DMS153 (cell line): ENCODE results near the gene COPS3.
A peak's percentile ranks its signal among the peaks of the same experiment; 100 is the strongest.

Experiments
- DNase-seq: peaks from one replicate; lab custom pipeline; 2025; lab: John Stamatoyannopoulos, UW

Gene COPS3

DNA sequence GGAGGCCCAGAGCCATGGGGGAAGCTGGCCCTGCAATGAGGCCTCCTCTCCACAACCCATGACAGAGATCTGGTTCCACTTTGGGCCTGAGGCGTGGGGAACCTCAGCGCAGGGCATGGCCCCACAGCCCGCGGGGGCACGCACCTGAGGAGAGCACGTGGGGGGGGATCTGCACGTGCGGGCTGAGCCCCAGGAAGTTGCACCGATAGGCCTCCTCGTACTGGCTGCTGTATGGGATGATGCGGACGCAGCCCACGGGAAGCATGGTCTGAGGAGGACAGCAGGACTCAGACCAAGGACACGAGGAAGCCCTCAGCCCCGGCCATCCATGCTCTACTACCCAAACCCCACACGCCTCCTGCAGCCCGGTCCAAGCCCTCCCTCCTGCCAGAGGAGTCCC, 64.8 kb downstream of the COPS3 start:
- DNase-seq: no peak

DNA sequence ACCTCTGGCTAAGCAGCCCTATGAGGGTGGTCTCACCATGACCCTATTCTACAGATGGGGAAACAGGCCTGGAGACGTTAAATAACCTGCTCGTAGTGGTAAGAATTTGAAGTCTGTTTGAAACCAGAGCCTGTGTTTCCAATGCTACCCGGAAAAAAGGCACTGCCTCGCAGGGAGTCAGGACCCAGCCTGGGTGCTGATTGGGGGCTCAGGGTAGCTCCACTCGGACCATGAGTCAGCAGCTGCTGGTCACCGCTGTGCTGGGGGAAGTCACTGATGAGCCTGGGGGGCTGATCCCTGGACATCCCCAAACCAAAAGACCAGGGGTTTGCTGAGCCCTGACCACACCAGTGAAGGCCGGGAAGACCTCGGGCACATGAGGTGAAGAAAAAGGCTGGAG, 65.5 kb downstream of the COPS3 start:
- no peak for DNase-seq

DNA sequence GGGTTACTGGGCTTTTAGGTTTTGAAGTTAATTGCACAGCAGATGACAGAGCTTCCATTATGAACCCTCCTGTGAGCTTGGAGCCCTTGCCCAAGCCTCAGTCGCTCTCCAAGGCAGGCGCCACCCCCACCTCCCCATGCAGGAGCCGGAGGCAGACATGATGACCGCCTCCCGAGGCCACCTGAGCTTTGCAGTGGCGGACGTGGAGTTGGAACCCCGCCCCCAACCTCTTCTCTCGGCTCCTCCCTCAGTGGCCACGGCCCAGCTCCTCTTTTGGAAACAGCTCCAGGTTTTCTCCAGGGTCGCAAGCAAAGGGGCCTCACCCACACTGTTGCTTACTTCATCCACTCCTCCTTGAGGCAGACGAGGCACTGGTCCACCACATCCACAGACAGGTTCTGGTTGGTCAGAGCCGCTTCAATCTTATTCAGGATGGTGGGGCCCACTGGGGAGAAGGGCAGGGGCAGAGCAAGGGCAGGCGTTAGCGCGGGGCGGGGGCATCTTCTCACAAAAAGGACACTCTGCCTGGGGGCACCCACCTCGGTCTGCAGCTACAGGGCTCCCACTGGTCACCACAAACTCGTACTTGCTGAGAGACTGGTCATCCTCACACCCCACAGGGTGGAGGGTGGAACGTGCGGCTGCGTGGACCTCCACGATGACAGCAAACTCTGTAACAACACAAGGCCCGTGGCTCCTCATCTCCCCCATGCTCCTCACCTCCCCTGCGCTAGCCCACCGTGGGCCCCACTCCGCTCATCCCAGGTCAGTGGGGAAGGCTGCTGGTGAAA, 66.2 kb downstream of the COPS3 start:
- no peak for DNase-seq

DNA sequence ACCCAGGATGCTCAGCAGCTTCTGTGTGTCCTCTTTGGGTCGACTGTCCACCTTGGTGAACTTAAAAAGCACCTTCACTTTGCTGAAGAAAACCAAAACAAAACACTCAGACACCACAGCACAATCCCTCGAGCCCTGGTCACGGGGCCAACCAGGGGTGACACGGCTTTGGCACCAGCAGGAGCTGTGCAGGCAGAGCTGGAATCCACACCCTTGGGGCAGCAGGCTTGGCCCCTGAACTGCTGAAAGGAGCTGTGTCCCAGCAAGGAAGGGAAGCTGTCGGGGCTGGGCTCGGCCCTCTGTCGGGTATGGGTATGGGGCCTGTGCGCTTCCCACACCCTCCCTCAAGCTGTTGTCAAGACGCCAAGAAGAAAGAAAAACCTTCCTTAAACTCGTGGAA, 67.3 kb downstream of the COPS3 start:
- DNase-seq: no peak

DNA sequence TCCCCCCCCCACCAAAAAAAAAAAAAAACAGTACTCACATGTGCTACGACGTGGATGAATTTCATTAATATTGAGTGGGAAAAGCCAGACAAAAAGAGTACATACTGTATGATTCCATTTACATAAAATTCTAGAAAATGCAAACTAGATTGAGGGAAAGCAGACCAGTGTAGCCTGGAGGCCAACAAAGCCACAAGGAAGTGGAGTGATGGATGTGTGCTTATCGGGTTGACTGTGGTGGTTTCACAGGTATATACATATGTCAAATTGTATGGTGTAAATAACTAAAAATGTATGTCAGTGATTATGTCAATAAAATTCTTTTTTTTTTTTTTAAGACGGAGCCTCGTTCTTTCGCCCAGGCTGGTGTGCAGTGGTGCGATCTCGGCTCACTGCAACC, 73.0 kb downstream of the COPS3 start:
- no peak for DNase-seq

DNA sequence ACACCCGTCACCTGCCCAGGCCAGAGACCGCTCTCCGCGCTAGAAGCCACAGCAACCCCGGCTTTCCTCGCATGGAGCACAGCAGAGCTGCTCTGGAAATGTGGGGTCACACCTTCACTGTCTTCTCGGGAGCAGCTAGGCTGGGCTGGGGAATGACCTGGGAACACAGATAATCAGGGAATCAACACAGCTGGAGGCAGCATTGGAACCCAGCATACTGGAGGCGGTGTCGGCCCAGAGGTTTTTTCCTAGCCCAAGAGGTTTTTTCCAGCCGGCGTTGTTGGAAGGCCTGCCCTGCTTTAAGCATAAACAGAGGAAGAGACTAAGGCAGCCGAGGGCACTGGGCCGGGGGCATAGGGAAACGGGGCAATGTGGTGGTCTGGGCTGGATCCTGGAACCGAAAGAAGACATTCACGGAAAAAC, 74.1 kb downstream of the COPS3 start:
- DNase-seq: no peak

DNA sequence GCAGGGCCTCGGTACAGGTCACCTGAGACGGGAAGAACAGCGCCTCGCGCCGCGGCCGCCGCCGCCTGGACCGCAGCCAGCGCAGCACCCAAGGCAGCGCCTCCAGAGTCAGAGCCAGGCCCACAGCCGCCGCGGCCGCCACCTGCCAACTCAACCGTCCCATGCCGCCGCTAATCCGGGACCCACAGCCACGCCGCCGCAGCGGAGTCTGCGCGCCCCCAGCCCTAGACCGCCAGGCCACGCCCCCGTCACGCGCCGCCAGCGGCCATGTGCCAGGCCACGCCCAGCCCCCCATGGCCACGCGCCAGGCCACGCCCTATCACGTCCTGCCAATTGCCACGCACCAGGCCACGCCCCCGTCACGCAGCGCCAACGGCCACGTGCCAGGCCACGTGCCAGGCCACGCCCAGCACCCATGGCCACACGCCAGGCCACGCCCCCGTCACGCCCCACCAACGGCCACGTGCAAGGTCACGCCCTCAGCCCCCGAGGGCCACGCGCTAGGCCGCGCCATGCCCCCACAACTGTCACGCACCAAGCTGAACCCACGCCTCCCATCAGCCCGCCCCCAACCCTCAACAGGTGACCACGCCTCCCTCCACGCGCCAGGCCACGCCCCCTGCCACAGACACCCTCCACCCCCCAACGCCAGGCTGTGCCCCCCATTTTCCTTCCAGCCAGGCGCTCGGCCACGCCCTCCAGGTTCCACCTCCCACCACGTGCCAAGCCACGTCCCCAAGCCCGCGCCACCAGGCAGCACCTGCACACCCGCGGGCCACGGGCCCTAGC, 74.7 kb downstream of the COPS3 start, which contains the start of gene PLD6:
TSS of gene PLD6 (minus strand) at position 210 of the 789 bp plus-strand sequence. CDS start at position 163, 47 bp downstream.
- DNase-seq: peak; percentile 48

DNA sequence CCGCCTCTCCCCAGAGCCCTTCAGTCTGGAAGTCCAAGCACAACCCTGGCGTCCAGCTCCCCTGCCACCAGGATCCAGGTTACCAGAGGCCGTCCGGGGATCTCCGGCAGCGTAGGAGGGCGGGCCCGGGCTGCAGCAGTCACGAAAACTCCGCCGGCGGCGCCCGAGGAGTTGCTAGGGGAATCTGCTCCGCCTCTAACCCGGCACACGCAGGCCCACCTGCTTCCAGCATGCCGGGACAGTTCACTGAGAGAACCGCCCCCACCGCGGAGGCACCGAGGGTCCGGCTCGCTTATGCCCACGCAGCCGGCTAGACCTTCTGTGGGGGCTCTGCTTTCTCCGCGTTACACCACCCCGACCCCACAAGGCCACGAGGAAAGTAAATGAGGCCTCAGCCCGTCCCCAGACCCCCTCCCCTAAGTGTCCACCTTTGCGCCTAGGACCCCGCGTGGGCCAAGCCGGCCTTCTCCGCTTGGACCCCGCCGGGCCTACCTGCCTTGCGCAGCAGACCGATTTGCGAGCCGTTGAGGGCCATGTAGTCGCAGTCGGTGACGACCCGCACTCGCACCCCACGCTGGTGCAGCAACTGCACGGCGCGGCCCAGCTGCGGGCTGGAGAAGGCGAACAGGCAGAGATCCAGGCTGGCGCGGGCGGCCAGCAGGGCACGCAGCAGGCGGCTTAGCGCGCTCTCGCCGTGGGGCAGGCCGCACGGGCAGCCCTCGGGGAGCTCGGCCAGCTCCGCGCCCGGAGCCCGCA, 75.5 kb downstream of the COPS3 start:
- DNase-seq: no peak

DNA sequence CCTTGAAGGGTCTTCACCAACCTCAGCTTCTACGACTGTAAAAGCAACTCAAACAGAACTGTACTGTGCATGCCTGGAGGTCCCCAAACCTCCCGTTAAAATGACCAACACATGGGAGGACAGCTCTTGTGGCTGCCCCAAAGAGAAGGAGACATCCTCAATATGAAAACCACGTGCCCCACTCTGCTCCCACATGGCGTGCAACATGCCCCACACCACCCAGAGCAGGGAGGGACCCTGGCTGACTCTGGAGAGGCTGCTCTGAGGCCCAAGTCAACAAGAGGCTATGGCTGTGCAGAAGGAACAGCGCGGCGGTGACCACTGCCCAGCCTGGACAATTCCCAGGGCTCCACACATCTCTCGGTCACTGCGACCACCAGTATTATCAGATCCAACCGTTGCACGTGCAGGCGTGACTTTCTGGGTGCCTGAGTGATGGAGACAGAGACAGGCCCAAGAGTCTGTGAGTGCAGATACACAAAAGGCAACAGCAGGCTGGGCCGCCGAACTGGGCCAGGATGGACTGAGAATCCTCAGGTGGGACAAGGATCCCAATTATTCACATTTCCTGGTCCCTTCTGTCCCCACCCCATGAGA, 76.3 kb downstream of the COPS3 start:
- DNase-seq: no peak

DNA sequence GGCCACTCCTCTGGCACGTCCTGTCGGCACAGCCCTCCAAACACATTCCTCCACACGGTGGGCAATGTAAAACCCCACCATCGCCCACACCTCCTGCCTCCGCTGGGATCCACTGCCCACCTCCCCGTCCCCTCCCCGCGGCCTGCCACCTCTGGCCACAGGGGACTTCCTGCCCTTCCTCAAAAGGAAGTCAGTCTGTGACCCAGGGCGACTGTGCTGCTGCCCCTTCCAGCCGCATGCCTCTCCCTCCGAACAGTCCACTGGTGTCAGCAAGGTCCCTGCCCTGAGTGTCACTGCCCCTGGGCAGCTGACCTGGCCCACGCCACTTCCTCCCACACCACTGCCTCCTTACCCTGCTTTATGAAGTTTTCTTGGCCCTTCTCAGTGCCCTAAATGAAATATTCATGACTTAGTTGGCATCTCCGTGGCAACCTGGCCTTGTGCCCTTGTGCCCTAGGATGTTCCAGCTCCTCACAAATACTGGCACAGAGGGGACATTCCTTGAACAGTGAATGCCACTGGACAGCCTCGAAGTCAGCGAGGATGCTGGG, 76.9 kb downstream of the COPS3 start:
- DNase-seq: no peak

DNA sequence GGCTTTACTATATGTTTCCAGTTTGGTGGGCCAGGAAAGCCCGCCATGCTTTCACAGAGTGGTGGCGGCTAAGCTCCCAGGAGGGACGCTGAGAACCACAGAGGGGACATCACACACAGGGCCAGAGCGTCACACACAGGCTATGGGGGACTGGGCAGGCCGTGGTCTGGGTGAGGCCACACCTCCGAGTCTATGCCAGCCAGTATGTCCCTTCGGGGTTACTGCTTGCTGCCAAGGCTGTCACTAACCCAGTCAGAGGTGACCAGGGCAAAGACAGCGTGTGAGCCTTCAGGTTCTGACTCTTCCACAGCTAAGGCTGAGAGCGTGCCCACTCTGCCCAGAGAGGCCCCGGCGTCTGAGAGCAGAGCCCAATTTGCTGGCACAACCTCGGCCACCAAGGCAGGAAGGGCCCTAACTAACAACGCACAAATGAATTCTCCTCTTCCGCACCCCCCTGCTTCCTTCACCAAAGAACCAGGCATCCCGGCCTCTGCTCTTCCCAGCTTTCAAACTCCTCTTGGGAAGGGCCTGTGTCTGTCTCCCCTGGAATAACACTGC, 77.8 kb downstream of the COPS3 start:
- no peak for DNase-seq

DNA sequence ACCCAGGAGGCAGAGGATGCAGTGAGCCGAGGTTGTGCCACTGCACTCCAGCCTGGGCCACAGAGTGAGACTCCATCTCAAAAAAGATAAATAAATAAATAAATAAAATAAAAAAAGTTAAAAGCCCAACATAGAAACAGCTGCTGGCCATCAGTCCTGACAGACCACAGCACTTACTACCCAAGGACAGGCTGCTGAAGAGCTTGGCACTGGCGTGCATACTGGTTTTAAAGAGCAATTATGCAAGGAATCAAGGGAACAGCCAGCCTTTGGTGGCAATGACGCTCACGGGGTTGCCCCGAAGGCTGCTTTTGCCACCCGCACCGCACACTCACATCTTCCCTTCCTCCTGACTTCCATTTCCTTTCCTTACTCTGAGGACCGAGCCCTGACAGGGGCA, 79.1 kb downstream of the COPS3 start:
- DNase-seq: no peak

DNA sequence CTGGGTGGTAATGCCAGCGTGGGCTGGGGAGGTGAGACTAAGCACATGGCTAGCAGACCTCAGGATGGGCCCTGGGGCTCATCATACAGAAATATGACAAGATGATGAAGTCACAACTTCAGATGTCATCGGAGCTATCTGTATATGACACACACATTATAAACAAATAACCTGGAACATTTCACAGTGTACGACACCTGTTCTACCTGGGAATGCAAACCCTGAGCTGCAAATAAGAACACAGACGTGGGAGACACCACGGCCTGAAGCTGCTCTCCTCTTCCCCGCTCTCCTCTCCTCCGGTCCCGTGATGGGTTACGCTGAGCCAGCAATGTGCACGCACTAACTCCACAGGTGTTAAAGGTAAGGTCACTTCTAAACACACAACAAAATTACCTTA, 79.8 kb downstream of the COPS3 start:
- DNase-seq: no peak

DNA sequence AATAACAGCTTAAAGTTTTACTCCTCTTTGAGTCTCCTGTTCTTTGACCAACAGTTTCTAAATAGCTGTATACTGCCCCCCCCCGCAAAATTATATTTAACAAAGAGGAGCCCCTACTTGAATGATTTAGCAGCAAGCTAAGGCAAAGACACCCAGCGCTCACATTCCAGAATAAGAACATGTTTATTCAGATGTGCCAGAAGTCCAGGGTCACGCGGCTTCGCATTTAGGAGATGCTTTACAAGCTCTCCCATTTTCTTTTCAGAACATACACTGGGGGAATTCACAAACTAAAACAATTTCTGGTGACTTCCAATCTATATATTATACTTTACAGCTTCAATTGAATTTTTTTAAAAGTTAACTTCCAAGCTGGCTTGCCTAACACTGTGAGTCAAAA, 80.2 kb downstream of the COPS3 start:
- DNase-seq: no peak

DNA sequence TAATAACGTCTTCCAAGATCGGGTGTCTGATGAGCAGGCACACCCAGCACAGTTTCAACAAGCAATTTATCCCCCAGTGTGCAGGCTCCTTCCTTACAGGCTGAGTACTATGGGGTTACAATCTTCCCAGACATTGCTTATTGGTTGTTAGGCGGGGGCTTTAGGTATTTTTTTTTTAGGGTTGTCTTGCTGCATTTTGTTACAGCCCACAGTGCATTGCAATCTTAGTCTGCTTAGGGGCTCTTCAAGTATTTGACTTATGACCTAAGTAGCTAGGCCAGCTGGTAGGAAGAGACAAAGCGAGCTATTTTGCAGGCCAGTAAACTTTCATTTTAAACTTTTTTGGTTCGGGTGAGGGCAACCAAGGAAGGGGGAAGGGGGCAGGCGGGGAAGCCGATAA, 80.7 kb downstream of the COPS3 start:
- no peak for DNase-seq

DNA sequence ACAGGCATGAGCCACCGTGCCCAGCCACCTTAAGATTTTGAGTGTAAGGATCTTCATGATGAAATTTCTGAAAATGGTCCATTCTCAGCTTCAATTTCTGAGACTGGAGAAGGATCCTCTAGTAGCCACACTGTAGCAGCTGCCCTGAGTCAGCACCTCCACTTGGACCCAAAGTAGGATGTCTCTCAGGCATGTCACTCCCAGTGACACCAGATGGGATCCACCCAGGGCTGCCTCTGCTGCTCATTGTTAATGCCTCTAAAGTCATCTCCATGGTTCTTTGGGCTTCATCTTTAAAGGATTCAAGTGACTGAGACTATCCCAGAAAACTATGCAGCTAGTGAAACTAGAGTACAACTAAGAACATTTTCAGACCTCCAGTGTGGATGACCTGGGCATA, 82.8 kb downstream of the COPS3 start:
- no peak for DNase-seq

DNA sequence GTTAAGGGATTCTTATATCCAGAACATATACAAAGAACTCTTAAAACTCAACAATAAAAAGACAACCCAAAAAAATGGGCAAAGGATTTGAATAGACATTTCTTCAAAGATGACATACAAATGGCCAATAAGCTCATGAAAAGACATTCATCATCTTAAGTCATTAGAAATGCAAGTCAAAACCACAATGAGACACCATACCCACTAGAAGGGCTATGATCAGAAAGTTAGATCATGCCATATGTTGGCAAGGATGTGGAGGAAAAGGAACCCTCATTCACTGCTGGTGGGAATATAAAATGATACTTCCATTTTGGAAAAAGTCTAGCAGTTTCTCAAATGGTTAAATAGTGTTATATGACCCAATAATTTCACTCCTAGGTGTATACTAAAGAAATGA, 84.3 kb downstream of the COPS3 start:
- no peak for DNase-seq
